HEK293 (cell line): Measurements from ENCODE around the gene DNAH3.

Experiments used
- ZNF558 ChIP-seq: fragments of 450-650 bp; formaldehyde crosslinking; IDR thresholded peaks from 2 replicates; pipeline ENCODE4 v1.5.1; 2016; ENCODE audit warnings: missing biosample characterization, missing genetic modification characterization
- TF ChIP-seq, protein P1 (sequence below): fragments of 450-650 bp; formaldehyde crosslinking; IDR thresholded peaks from 2 replicates; pipeline ENCODE4 v1.5.1; 2016; ENCODE audit warnings: missing biosample characterization, missing genetic modification characterization
- TF ChIP-seq, protein P2 (sequence below): fragments of 450-650 bp; formaldehyde crosslinking; IDR thresholded peaks from 2 replicates; pipeline ENCODE4 v1.5.1; 2016; ENCODE audit warnings: missing biosample characterization, missing genetic modification characterization

DNA sequence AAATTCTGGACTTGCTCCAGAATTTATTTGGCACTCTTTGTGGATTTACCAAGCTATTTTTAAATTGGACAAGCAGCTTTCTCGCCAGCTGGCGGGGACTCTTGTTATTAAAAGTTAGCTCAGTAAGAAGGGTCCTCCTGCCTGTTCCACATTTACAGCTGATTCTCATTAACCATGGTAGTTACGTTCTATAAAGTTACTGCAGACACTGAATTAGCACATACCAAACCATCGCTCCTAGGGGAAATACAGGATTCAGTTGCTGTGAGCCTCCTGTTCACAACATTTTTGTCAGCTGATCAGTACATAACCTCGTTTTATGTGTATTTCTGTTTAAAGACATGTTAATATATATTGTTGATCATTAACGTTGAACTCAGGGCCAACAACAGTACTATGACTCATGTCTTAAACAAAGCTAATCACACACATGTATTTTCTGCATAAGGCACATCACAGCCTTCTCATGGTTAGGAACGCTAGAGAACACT is 12.1 kb upstream of the DNAH3 start:
- TF ChIP-seq, protein P1, sequence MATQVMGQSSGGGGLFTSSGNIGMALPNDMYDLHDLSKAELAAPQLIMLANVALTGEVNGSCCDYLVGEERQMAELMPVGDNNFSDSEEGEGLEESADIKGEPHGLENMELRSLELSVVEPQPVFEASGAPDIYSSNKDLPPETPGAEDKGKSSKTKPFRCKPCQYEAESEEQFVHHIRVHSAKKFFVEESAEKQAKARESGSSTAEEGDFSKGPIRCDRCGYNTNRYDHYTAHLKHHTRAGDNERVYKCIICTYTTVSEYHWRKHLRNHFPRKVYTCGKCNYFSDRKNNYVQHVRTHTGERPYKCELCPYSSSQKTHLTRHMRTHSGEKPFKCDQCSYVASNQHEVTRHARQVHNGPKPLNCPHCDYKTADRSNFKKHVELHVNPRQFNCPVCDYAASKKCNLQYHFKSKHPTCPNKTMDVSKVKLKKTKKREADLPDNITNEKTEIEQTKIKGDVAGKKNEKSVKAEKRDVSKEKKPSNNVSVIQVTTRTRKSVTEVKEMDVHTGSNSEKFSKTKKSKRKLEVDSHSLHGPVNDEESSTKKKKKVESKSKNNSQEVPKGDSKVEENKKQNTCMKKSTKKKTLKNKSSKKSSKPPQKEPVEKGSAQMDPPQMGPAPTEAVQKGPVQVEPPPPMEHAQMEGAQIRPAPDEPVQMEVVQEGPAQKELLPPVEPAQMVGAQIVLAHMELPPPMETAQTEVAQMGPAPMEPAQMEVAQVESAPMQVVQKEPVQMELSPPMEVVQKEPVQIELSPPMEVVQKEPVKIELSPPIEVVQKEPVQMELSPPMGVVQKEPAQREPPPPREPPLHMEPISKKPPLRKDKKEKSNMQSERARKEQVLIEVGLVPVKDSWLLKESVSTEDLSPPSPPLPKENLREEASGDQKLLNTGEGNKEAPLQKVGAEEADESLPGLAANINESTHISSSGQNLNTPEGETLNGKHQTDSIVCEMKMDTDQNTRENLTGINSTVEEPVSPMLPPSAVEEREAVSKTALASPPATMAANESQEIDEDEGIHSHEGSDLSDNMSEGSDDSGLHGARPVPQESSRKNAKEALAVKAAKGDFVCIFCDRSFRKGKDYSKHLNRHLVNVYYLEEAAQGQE: no peak
- no peak for TF ChIP-seq ZNF558
- TF ChIP-seq, protein P2, sequence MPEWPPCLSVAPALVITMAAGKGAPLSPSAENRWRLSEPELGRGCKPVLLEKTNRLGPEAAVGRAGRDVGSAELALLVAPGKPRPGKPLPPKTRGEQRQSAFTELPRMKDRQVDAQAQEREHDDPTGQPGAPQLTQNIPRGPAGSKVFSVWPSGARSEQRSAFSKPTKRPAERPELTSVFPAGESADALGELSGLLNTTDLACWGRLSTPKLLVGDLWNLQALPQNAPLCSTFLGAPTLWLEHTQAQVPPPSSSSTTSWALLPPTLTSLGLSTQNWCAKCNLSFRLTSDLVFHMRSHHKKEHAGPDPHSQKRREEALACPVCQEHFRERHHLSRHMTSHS (tag by site-specific recombination): no peak
